ENCODE data around the gene SNRNP48. TPM values are rescaled to one million over a fixed set of nuclear protein-coding genes. Genes with fewer than 3 reads are reported as not detected.

Gene SNRNP48, protein sequence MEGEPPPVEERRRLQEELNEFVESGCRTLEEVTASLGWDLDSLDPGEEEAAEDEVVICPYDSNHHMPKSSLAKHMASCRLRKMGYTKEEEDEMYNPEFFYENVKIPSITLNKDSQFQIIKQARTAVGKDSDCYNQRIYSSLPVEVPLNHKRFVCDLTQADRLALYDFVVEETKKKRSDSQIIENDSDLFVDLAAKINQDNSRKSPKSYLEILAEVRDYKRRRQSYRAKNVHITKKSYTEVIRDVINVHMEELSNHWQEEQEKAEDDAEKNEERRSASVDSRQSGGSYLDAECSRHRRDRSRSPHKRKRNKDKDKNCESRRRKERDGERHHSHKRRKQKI
- polyA plus RNA-seq (17.5 and 19.4 TPM in 2 replicates), polyA minus RNA-seq (19.5 and 23.2 TPM in 2 replicates)

DNA sequence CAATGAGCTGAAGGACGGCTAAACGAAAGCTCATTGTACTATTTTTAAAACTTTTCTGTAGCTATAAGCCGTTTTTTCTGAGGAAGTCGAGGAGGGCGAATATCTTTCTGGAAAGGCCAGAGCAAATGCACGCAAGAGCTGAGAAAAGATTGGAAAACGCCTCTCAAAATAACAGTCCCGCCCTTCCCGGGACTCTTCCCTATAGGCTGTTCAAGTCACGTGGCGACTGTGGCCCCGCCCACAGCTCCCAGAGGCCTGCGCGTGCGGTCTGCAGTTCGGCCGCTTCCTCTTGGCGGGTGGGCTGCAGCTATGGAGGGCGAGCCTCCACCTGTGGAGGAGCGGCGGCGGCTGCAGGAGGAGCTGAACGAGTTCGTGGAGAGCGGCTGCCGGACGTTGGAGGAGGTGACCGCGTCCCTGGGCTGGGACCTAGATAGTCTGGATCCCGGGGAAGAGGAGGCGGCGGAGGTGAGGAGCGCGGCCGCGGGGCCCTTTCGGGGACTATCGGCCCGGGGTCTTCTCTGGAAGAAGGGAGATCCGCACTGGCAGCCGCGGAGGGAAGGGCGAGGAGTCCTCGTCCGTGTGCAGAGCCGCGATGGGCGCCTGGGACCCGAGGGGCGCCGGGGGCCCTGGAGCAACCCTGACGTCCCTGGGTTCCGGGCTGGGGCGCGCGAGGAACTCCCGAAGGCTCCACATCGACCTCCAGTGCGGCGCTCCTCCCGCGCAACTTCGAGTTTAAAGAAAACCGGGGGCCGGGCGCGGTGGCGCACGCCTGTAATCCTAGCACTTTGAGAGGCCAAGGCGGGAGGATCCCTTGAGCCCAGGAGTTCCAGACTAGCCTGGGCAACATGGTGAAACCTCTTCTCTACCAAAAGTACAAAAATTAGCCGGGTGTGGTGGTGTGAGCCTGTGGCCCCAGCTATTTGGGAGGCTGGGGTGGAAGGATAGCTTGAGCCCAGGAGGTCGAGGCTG is at the start of gene SNRNP48:
TSS of gene SNRNP48 (plus strand) at position 250 of the 969 bp plus-strand sequence. CDS start at position 310, 60 bp downstream.
- Histone ChIP-seq H2AFZ (ENCODE audit: low read depth, low read length) (peak within 1 kb of the TSS; percentile 92), H3K9ac (ENCODE audit: low read length) (peak within 1 kb of the TSS; percentile 69), H4K20me1 (ENCODE audit: insufficient read depth) (no peaks in the 10 kb centered on the region), H3K79me2 (replicated peaks; ENCODE audit: insufficient read depth, low read length) (peaks cover 21% of the 10 kb centered on the region), H3F3A (ENCODE audit: insufficient read depth, low read length, poor library complexity, severe bottlenecking) (no peaks in the 10 kb centered on the region), H3K36me3 (ENCODE audit: insufficient read depth, low read length) (no peaks in the 10 kb centered on the region), H3K4me2 (ENCODE audit: low read length) (peak within 1 kb of the TSS; percentile 81), H3K4me3 (ENCODE audit: low read length) (peak within 1 kb of the TSS; percentile 89), H3K9me2 (ENCODE audit: insufficient read depth, low read length) (no peaks in the 10 kb centered on the region), H3K27me3 (ENCODE audit: insufficient read depth, low read depth, low read length) (no peaks in the 10 kb centered on the region), H3K27ac (ENCODE audit: low read length) (no peak within 1 kb of the TSS), H3K9me3 (ENCODE audit: low read length) (no peaks in the 10 kb centered on the region)
- TF ChIP-seq EP300 (conservative IDR thresholded peaks at IDR 0.05; ENCODE audit: poor library complexity, severe bottlenecking) = no peak
- peak; percentile 45 for TF ChIP-seq SMC3 (conservative IDR thresholded peaks at IDR 0.05; ENCODE audit: poor library complexity)
- peak; percentile 66 for TF ChIP-seq POLR2AphosphoS5 (IDR thresholded peaks at IDR 0.05)
- peak; percentile 67 for TF ChIP-seq TAF1 (IDR thresholded peaks at IDR 0.05; ENCODE audit: low read depth)
- TF ChIP-seq MXI1 (conservative IDR thresholded peaks at IDR 0.05; ENCODE audit: poor library complexity, severe bottlenecking) = peak; percentile 75
- no peak for TF ChIP-seq CTCF (IDR thresholded peaks at IDR 0.05; ENCODE audit: poor library complexity, severe bottlenecking)
- TF ChIP-seq EZH2 (IDR thresholded peaks at IDR 0.05; ENCODE audit: borderline replicate concordance, insufficient read depth, low read length, poor library complexity, severe bottlenecking) = no peak
- TF ChIP-seq RAD21 (conservative IDR thresholded peaks at IDR 0.05) = peak; percentile 45
- peak; percentile 46 for TF ChIP-seq REST (IDR thresholded peaks at IDR 0.05; ENCODE audit: borderline replicate concordance)

- Histone ChIP-seq H4K20me1 (ENCODE audit: insufficient read depth) (no peaks in the 10 kb centered on the region), H3K4me3 (ENCODE audit: low read length) (peak overlapping the region; percentile 79), H3K36me3 (ENCODE audit: insufficient read depth, low read length) (no peaks in the 10 kb centered on the region), H3K9me2 (ENCODE audit: insufficient read depth, low read length) (no peaks in the 10 kb centered on the region), H3K79me2 (replicated peaks; ENCODE audit: insufficient read depth, low read length) (no peaks in the 10 kb centered on the region), H3F3A (ENCODE audit: insufficient read depth, low read length, poor library complexity, severe bottlenecking) (no peaks in the 10 kb centered on the region), H3K9ac (ENCODE audit: low read length) (no peak overlapping the region), H3K27me3 (ENCODE audit: insufficient read depth, low read depth, low read length) (peaks cover 61% of the 10 kb centered on the region), H2AFZ (ENCODE audit: low read depth, low read length) (no peak overlapping the region), H3K9me3 (ENCODE audit: low read length) (no peaks in the 10 kb centered on the region), H3K4me2 (ENCODE audit: low read length) (peak overlapping the region; percentile 28), H3K27ac (ENCODE audit: low read length) (no peak overlapping the region)
- TF ChIP-seq POLR2AphosphoS5 (IDR thresholded peaks at IDR 0.05) = no peak
- TF ChIP-seq CTCF (IDR thresholded peaks at IDR 0.05; ENCODE audit: poor library complexity, severe bottlenecking) = no peak
- TF ChIP-seq TAF1 (IDR thresholded peaks at IDR 0.05; ENCODE audit: low read depth) = no peak
- TF ChIP-seq RAD21 (conservative IDR thresholded peaks at IDR 0.05) = no peak
- TF ChIP-seq EP300 (conservative IDR thresholded peaks at IDR 0.05; ENCODE audit: poor library complexity, severe bottlenecking) = no peak
- no peak for TF ChIP-seq MXI1 (conservative IDR thresholded peaks at IDR 0.05; ENCODE audit: poor library complexity, severe bottlenecking)
- TF ChIP-seq SMC3 (conservative IDR thresholded peaks at IDR 0.05; ENCODE audit: poor library complexity) = no peak
- TF ChIP-seq EZH2 (IDR thresholded peaks at IDR 0.05; ENCODE audit: borderline replicate concordance, insufficient read depth, low read length, poor library complexity, severe bottlenecking) = no peak
- no peak for TF ChIP-seq REST (IDR thresholded peaks at IDR 0.05; ENCODE audit: borderline replicate concordance)
Observed at GRCh38 chr6:7540595-7540994, 49.4 kb upstream of the SNRNP48 start.

All from neural cell (in vitro differentiated cells).